Mucosa of gallbladder (tissue), 1 donor: ENCODE measurements around the gene CTU1. TPM values are rescaled to one million over a fixed set of nuclear protein-coding genes. Genes with fewer than 3 reads are reported as not detected.
"Not testable (repeated sequence)": the region's sequence is repeated elsewhere in the genome, so short reads cannot be mapped to it uniquely, and the experiment has no call there.

Experiments
- DNase-seq: peaks from one replicate; pipeline ENCODE4 v3.0.0-alpha.2; 2020; ENCODE audit warnings: low spot score
- total RNA-seq: library from RNA; stranded (reverse); gene quantifications from one replicate; pipeline ENCODE4 v1.2.1, GENCODE V29; 2021
- donor health status: DM: no; HTN: no; CAD: no.

Gene CTU1
- total RNA-seq = 12.1 TPM

DNA sequence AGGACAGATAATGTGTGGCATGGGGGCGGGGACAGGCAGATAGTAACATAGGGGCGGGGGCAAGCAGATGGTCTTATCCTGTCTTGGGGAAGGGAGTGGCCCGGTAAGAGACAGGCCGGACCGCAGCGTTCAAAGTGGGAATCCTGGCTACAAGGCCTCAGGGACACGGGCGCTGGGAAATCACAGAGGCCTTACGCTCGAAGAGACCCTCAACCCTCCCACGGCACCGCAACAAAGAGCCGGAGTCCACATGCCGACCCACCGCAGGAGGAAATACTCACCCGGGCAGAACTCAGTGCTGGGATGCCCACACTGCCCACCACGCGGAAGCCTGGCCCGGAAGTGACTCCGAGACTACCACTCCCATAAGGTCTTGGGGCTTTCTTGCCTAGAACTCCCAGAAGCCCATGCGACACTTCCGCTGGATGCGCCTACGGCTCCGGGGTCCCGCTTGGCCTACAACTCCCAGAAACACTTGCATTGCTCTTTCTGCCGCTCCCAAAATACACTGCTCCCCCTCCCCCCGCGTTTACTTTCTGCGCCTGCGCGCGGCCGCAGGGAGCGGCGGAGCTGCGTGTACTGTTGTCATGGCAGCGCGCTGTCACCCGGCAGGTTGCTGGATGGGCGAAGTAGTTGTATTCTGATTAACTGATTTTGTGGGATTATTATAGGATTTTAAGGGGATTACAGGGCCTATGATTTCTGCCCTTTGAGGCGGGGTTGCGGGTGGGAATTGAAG, at the start of gene CTU1:
Gene CTU1, minus strand, starts transcription at position 344 of the 739 bp plus-strand sequence. CDS start 3,840 bp downstream, outside the sequence.
- peak; percentile 99 for DNase-seq

DNA sequence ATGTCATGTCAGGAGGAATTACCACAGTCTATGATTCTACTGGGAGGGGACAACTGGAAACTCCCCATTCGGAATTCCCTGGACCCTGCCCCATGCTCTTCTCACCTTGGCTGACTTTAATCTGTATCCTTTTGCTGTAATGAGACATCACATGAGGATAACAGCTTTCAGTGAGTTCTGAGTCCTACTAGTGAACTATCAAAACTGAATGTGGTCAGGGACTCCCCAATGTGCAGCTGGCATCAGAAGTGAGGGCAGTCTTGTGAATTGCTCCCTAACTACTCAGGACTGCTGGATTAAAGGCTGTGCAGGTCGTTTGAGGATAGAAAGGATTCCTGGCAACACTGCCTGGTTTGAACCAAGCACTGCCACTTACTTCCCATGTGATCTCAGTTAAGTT, 49.1 kb upstream of the CTU1 start:
- no peak for DNase-seq

DNA sequence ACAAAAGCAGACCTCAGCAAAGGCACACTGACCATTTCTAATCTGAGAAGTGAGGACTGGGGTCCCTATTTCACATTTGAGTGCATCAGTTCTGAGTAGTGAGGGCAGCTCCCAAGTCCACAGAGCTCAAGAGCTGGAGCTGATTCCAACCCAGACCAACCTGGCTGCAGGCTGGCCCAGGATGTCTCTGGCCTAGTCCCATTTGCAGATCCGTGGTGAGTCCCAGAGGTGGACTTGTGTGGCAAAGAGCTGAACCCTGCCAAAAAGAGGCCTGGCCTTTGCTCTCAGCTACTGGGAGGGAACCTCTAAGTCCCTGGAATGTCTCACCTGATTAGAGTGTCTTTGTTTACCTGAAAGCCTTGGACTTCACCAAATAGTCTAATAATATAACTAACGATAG, 48.5 kb upstream of the CTU1 start:
- DNase-seq = no peak

DNA sequence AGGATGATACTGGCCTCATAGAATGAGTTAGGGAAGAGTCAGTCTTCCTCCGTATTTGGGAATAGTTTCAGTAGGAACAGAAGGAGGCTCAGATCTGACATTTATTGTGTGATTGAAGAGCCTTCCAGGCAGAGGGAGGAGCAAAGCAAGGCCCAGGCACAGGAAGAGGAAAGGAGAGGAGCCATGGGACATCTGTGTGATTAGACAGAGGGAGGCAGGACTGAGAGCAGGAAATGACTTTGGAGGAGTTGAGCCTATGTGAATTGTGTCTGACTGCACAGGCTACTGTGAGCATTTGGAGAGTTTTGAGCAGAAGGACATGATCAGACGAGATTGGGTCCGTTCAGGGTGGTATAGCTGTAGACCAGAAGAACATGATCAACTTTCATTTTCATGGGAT, 42.4 kb upstream of the CTU1 start:
- DNase-seq = no peak

DNA sequence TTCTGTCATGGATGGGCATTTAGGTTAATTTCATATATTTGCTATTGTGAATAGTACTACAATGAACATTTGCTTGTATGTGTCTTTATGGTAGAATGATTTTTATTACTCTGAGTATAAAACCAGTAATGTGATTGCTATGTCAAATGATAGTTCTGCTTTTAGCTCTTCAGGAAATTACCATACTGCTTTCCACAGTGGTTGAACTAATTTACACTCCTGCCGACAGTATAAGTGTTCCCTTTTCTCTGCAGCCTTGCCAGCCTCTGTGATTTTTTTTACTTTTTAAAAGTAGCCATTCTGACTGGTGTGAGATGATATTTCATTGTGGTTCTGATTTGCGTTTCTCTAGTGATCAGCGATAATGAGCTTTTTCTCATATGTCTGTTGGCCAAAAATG, 40.4 kb upstream of the CTU1 start:
- no peak for DNase-seq

DNA sequence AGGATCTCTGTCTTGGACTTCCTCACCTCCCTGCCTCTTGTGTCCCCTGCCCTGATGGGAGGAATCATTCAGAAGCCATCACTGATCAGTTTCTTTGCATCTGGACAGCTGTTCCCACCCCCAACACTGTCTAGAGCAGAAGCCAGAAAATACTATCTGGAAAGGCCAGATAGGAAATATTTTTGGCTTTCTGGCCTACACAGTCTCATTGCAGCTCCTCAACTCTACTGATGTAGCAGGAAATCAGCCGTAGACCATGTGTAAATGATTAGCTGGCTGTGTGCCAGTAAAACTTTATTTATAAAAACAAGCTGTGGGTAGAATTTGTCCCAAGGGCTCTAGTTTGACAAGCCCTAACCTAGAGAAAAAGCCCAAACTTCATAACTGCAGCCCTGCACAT, 39.5 kb upstream of the CTU1 start:
- no peak for DNase-seq

DNA sequence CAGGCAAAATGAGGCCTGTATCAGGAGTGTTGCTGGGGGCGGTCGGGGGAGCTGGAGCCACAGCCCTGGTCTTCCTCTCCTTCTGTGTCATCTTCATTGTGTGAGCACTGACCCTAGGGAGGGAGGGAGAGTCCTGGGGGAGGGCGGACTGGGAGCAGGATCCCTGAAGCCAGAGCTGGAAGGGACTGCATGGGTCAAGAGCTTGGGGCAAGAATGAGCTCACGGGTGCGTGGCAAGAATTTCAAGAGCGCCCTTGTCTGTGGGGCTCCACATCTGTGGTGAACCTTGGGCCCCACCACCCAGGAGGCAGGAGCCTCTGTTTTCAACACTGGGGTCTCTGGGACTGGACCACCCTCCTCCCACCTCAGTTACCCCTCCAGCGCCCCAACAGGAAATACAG, 38.5 kb upstream of the CTU1 start:
- DNase-seq = no peak

DNA sequence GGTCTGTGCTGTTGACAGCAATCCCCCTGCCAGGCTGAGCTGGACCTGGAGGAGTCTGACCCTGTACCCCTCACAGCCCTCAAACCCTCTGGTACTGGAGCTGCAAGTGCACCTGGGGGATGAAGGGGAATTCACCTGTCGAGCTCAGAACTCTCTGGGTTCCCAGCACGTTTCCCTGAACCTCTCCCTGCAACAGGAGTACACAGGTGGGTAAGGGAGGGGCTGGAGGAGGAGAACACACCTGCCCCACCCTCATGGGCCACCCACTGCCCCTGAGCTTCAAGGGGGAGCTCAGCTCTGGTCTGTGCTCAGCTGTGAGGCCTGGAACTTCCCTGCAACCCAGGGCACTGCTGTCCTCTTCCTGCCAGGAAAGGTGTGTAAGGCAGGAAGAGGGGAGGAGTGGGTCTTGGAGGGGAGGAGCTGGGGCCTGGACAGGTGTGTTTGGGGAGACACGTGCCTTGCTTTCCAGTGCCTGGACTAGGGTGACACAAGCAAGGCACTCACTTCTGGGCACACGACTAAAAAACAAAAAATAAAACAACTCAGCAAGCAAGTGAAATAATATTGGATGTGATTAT, 37.8 kb upstream of the CTU1 start:
- no peak for DNase-seq

DNA sequence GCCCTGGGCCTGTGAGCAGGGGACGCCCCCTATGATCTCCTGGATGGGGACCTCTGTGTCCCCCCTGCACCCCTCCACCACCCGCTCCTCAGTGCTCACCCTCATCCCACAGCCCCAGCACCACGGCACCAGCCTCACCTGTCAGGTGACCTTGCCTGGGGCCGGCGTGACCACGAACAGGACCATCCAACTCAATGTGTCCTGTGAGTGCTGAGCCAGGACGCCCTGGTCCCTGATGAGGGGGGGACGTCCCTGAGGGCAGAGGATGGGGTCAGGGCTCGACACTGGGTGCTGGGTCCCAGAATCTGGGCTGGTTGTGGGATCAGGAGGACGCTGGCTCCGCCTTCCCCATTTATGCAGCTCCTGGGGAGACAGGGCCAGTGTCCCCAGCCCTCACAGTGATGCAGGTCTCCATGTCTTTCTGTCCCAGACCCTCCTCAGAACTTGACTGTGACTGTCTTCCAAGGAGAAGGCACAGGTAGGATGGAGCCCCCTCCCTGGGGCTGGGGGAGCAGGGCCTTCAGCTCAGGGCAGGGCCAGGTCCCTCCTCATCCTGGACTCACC, 36.4 kb upstream of the CTU1 start:
- DNase-seq = no peak

DNA sequence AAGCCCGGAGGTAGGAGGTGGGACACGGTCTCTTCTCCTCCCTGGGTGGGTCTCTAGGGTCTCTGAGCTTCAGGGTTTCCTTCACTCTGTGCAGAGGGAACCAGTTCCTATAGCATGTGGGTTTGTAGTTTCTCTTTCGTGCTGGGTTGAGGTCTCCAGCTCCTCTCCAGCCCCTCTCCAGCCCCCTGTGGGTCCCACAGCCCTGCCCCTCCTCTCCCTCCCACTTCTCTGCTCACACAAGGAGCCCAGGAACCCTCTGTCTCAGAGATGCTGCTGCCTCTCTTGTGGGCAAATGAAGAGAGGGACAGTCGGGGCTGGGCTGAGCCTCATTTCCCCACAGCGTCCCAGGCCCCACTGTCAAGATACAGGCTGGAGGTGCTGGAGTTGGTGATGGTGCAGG, 35.3 kb upstream of the CTU1 start:
- no peak for DNase-seq

DNA sequence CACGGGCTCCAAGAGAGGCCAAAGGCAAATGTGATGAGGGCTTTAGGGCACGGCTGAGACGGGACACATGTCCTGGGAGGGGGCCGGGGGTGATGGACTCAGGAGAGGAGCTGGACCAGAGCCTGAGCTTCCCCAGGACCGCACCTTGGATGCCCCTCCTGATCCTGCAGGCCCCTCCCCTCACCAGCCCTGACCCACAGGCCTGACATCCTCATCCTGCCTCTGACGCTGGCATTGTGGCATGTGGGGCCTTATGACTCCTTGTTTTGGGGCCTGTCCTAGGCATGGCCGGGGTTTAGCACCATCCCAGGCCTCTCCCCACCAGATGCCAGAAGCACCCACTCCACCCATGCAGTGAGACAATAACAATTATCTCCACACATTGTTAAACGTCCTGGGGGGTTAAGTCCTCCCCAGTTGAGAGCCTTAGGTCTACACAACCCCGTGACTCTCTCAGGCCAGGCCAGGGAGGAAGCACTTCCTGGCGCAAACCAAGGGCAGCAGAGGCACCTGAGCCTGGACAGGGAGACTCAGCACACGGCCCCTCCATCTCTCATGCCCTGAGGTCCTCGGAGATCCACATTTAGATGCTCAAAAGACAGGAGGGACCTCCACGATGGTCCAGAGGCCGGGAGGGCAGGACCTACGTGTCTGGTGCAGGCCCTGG, 34.7 kb upstream of the CTU1 start:
- not testable (repeated sequence) for DNase-seq

DNA sequence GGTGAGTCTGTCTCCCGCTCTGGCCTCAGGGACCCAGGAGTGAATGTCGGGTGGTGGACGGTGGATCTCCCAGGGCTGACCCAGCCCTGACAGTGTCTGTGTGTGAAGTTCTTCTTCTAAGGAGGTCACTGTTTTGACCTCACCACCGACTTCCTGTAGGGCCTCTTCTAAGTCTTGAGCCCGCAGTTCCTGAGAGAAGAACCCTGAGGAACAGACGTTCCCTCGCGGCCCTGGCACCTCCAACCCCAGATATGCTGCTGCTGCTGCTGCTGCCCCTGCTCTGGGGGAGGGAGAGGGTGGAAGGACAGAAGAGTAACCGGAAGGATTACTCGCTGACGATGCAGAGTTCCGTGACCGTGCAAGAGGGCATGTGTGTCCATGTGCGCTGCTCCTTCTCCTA, 33.9 kb upstream of the CTU1 start, which contains the start of gene SIGLEC7:
Gene SIGLEC7, plus strand, starts transcription at position 183 of the 400 bp plus-strand sequence. Its CDS starts 69 bp downstream, at position 252.
- no peak for DNase-seq

DNA sequence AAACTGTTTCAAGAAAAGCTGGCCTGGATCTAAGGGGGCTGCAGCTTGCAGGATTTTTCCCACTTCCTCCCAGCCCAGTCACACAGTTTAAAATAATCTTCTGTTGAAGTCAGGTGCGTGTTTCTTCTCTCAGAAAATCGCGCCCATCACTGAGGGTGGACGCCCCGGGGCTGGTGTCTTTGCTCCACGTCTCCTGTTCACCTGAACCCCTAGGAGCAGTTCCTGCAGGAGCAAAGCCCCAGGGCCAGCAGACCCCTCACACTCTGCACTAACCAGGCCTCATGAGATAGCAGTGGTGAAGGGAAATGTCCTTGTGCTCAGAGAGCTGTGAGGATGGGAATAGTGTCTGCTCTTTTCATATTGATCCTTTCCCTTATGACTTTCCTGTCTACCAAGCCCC, 33.0 kb upstream of the CTU1 start:
- no peak for DNase-seq

DNA sequence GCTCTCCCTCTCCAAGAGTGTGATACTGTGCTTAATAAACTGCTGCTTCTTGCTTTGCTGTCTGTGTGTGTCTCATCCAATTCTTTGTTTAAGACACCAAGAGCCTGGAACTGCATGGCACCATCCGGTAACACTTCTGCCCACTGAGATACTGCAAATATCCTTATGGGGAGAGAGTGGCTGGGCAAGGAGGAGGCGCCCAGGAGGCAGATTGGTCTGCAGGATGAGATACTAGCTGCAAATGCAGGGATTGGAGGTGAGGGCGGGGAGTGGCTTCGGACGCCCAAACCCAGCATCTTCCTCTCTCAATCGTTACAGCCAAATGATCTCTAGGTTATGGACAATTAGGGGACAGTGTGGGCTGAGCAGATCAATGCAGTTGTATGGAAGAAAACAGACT, 32.2 kb upstream of the CTU1 start:
- no peak for DNase-seq

DNA sequence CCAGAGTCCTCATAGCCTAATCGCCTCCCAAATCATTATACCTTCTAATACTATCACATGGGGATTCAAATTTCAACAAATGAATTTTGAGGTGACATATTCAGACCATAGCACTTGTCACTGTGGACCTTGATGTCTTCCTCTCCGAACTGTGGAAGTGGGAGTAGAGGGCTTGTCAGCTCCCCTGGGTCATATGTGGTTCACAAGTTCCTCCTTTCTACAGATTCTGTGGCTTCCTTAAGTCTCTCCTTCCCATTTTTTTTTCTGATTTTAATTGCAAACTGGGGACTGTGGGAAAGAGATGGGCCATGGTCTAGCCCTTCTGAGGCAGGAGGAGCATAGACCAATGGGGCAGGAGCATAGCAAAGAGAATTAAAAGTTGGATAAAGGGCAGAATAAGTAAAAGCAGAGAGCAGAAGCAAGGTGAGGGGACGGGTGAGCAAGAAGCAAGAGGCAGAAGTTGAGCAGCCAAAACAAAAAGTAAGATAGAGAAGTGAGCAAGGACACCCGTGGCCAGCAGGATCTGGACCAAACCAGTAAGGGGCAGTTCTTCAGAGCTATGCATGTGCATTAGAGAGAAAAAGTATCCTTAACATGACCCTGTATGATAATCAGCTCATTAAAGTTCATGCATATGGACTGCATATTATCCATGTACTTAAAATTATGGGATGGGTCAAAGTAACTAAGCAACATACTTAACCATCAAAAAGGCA, 31.2 kb upstream of the CTU1 start:
- no peak for DNase-seq

DNA sequence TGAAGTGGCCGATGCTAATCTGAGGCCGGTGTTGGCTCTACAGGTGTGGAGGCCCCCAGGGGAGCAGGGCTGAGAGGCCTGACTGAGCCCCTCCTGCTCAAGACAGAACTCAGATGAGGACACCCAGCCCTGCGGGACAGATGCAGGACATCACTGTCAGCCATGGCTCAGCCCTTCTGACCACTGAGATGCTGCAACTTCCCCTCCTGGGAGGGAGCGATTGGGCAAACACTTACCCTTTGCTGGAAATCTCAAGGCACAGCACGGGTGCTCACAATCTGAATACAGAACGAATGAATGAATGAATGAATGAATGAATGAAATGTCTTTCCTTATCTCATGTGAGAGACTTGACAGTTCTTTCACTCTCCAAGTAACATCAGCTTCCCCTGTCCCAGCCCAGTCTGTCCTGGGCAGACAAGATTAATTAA, 30.4 kb upstream of the CTU1 start:
- DNase-seq = no peak

DNA sequence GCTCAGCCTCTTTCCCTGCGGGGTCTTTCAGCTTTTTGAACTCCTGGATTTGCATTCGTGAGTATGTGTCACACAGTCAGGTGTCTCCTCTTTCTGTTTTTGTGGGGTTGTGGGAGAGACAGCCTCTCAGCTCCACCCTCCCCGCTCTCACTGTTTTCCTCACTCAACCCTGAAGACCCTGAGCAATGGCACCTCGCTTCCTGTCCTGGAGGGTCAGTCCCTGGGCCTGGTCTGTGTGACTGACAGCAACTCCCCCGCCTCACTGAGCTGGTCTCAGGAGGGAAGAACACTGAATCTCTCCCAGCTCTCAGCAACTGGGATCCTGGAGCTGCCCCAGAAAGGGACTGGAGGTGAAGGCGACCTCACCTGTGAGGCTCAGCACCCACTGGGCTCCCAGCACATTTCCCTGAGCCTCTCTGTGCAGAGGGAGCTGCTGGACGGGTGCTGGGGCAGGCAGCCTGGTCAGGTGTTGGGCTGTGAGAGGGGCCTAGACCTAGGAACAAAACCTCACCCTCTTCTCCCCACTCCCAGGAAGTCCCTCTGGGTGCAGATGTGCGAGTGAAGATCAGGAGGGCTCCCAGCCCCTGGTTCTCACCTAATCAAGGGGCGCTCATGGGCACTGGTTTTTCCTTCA, 29.7 kb upstream of the CTU1 start:
- no peak for DNase-seq

DNA sequence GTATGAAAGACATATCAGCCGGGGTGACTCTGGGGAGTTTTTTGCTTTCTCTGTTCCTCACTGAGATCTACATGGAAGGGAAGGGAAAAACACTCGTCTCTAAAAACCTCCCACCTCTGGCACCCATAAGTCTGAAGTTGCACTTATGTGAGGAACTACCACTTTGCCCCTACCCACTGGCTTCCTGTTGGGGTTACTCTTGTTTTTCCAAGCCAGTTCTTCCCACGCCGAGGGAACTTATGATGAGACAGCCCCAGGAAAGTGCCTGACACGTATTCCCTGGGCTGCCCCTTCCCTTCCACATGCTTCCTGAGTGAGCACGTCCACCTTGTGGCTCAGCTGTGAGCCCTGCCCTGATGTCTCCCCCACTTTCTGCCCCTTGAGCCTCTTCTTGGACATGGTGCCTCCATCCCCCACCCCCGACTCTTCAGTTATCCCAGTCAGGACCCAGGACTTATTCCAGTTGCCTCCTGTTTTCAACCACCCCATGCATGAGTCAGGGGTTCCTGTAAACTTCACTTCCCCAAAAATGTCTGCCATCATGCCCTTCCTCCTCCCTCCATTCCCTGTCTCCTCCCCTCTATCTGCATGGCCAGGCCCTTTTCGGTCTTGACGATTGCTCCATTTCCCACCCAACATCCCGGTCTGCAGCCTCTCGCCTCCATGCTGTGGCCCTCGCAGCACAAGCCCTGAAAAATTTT, 28.8 kb upstream of the CTU1 start:
- no peak for DNase-seq

DNA sequence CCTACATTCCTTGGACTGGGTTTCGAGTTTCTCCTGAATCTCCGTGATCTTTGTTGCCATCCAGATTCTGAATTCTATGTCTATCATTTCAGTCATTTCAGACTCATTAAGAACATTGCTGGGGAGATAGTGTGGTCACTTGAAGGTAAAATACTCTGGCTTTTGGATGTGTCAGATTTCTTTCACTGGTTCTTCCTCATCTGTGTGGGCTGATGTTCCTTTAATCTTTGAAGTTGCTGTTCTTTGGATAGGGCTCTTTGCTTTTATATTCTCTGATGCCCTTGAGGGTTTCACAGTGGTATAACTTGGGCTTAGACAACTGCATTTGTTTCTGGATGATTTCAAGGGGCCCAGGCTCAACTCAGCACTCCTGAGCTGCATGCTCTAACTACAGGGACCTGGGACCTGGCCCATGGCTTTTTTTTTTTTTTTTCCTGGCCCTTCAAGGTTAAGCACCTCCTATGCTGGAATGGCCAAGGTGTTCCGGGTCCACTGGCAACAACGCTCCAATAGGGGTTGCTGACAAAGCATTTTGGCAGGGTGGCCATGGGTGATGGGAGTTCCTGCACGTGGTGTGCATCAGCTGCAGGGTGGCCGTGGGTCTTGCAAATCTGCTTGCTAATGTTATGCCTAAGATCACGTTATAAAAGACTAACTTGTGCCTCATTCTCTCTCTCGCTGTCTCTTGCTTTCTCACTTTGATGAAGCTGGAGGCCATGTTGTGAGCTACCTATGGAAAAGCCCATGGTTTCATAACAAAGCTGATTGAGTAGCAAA, 28.0 kb upstream of the CTU1 start:
- no peak for DNase-seq

DNA sequence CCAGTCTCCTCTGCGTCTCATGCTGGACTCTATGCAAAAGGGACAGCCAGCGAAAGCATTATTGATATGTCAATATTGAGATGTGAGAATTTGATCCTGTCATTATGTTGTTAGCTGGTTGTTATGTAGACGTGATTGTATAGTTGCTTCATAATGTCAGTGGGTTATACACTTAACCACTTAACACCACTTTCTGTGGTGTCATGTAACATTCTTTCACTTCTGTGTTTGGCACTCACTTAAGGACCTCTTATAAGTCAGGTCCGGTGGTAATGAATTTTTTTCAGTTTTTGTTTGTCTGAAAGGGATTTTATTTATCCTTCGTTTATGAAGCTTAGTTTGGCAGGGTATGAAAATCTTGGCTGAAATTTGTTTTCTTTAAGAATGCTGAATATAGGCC, 26.8 kb upstream of the CTU1 start:
- DNase-seq = no peak
